D721Med (cell line): ENCODE results near the gene FLT1.
A peak's percentile ranks its signal among the peaks of the same experiment; 100 is the strongest.

ENCODE experiments used
- DNase-seq: peaks from one replicate; pipeline ENCODE4 v3.0.0; 2011; ENCODE audit warnings: low spot score; ENCODE audit not compliant: insufficient read length
- FAIRE-seq: peaks from 2 replicates; lab custom pipeline; 2011; peaks lifted over from hg19 to GRCh38; lab: Jason Lieb, UNC
- CTCF ChIP-seq: IDR thresholded peaks from 2 replicates; pipeline ENCODE4 v1.5.1; 2012; ENCODE audit warnings: mild to moderate bottlenecking, control low read depth; ENCODE audit not compliant: insufficient read depth; ENCODE audit errors: missing control alignments

FLT1 gene

GRCh38 chr13:28489524-28489931, 5.4 kb downstream of the FLT1 start:
- DNase-seq (no peak), FAIRE-seq (peak; percentile 84)
- no peak for TF ChIP-seq CTCF

GRCh38 chr13:28488376-28489005, 6.4 kb downstream of the FLT1 start:
- DNase-seq (no peak), FAIRE-seq (no peak)
- TF ChIP-seq CTCF = no peak

GRCh38 chr13:28485996-28486543, 8.9 kb downstream of the FLT1 start:
- no peak for FAIRE-seq
- no peak for TF ChIP-seq CTCF
- DNase-seq = no peak

GRCh38 chr13:28485551-28485950, 9.4 kb downstream of the FLT1 start:
- TF ChIP-seq CTCF = no peak
- no peak for DNase-seq
- FAIRE-seq = no peak

GRCh38 chr13:28485097-28485496, 9.8 kb downstream of the FLT1 start:
- no peak for TF ChIP-seq CTCF
- FAIRE-seq = no peak
- DNase-seq = no peak

GRCh38 chr13:28483313-28483931, 11.5 kb downstream of the FLT1 start:
- peak; percentile 8 for TF ChIP-seq CTCF
- FAIRE-seq = no peak
- DNase-seq = no peak

- TF ChIP-seq CTCF = no peak
- FAIRE-seq = no peak
- DNase-seq = no peak
These were observed 15.9 kb downstream of the FLT1 start for GRCh38 chr13:28479005-28479404.
